NCI-H2029 treated with DMSO at 0.1 percent for 48 hours (cell line): ENCODE results near the gene ATXN3L.

Source experiments
- DNase-seq: peaks from one replicate; lab custom pipeline; 2025; lab: John Stamatoyannopoulos, UW

Gene ATXN3L

GRCh38 chrX:13319953-13320352 lies at the start of gene ATXN3L:
TSS of gene ATXN3L (minus strand) at chrX:13320053. CDS start at chrX:13319934, 119 bp downstream.
- no peak for DNase-seq

GRCh38 chrX:13369256-13370030 lies 49.6 kb upstream of the ATXN3L start:
- DNase-seq, result no peak

GRCh38 chrX:13367950-13368349 lies 48.1 kb upstream of the ATXN3L start:
- DNase-seq, result no peak

GRCh38 chrX:13366698-13367097 lies 46.8 kb upstream of the ATXN3L start:
- DNase-seq, result no peak

GRCh38 chrX:13365161-13365560 lies 45.3 kb upstream of the ATXN3L start:
- no peak for DNase-seq

- no peak for DNase-seq
Measured at GRCh38 chrX:13364230-13364857, 44.5 kb upstream of the ATXN3L start.

GRCh38 chrX:13360146-13360545 lies 40.3 kb upstream of the ATXN3L start:
- DNase-seq, result no peak

- DNase-seq, result no peak
Measured at GRCh38 chrX:13357925-13358324, 38.1 kb upstream of the ATXN3L start.

GRCh38 chrX:13346646-13347045 lies 26.8 kb upstream of the ATXN3L start:
- DNase-seq, result peak; percentile 38

GRCh38 chrX:13345438-13345837 lies 25.6 kb upstream of the ATXN3L start:
- no peak for DNase-seq

- no peak for DNase-seq
Measured at GRCh38 chrX:13345037-13345436, 25.2 kb upstream of the ATXN3L start.

GRCh38 chrX:13341491-13342101 lies 21.7 kb upstream of the ATXN3L start:
- DNase-seq, result no peak

- DNase-seq, result no peak
Measured at GRCh38 chrX:13340182-13340791, 20.4 kb upstream of the ATXN3L start.

GRCh38 chrX:13339607-13340006 lies 19.8 kb upstream of the ATXN3L start:
- no peak for DNase-seq

GRCh38 chrX:13338996-13339515 lies 19.2 kb upstream of the ATXN3L start:
- DNase-seq, result no peak

- DNase-seq, result no peak
Measured at GRCh38 chrX:13334491-13334890, 14.6 kb upstream of the ATXN3L start.

GRCh38 chrX:13330446-13330845 lies 10.6 kb upstream of the ATXN3L start:
- no peak for DNase-seq

- no peak for DNase-seq
Measured at GRCh38 chrX:13327666-13328065, 7.8 kb upstream of the ATXN3L start.

- no peak for DNase-seq
Measured at GRCh38 chrX:13323241-13323640, 3.4 kb upstream of the ATXN3L start.

GRCh38 chrX:13317366-13317765 lies 2.5 kb downstream of the ATXN3L start:
- no peak for DNase-seq

GRCh38 chrX:13311560-13311959 lies 8.3 kb downstream of the ATXN3L start:
- DNase-seq, result no peak

- no peak for DNase-seq
Measured at GRCh38 chrX:13309631-13310030, 10.2 kb downstream of the ATXN3L start.

- no peak for DNase-seq
Measured at GRCh38 chrX:13307041-13307440, 12.8 kb downstream of the ATXN3L start.
